GM23248 (cell line): ENCODE measurements around the gene CACNA1I. TPM values are rescaled to one million over a fixed set of nuclear protein-coding genes. Genes with fewer than 3 reads are reported as not detected.
A peak's percentile ranks its signal among the peaks of the same experiment; 100 is the strongest.

Source experiments
- DNase-seq: peaks from one replicate; pipeline ENCODE4 v3.0.0-alpha.2; 2015
- H2AFZ ChIP-seq: fragments of 200-600 bp; sonication (generic); 2 replicates; pipeline ENCODE4 v1.6.1; 2016; ENCODE audit warnings: antibody characterized with exemption
- H3F3A ChIP-seq: fragments of 200-600 bp; sonication (generic); 2 replicates; pipeline ENCODE4 v1.6.1; 2016; ENCODE audit warnings: mild to moderate bottlenecking, antibody characterized with exemption, mixed run types; ENCODE audit not compliant: insufficient read depth
- H3K27ac ChIP-seq: fragments of 200-600 bp; sonication (generic); 2 replicates; pipeline ENCODE4 v1.5.1; 2016; ENCODE audit warnings: mild to moderate bottlenecking
- H3K27me3 ChIP-seq: fragments of 200-600 bp; sonication (generic); replicated peaks from 2 replicates; pipeline ENCODE4 v1.6.1; 2016; ENCODE audit warnings: mild to moderate bottlenecking; ENCODE audit not compliant: insufficient read depth
- H3K36me3 ChIP-seq: fragments of 200-600 bp; sonication (generic); 2 replicates; pipeline ENCODE4 v1.6.1; 2016; ENCODE audit warnings: low read depth, mild to moderate bottlenecking
- H3K4me1 ChIP-seq: fragments of 200-600 bp; sonication (generic); 2 replicates; pipeline ENCODE4 v1.6.1; 2016; ENCODE audit warnings: mild to moderate bottlenecking; ENCODE audit not compliant: insufficient read depth
- H3K4me2 ChIP-seq: fragments of 200-600 bp; sonication (generic); one replicate; pipeline ENCODE4 v1.6.1; 2016; ENCODE audit warnings: mild to moderate bottlenecking; ENCODE audit not compliant: unreplicated experiment
- H3K4me3 ChIP-seq: fragments of 200-600 bp; sonication (generic); 2 replicates; pipeline ENCODE4 v1.5.1; 2016; ENCODE audit warnings: mild to moderate bottlenecking
- H3K79me2 ChIP-seq: fragments of 200-600 bp; sonication (generic); 2 replicates; pipeline ENCODE4 v1.6.1; 2016; ENCODE audit warnings: mild to moderate bottlenecking; ENCODE audit not compliant: insufficient read depth
- H3K9ac ChIP-seq: fragments of 200-600 bp; sonication (generic); 2 replicates; pipeline ENCODE4 v1.6.1; 2016; ENCODE audit warnings: mild to moderate bottlenecking
- H3K9me2 ChIP-seq: fragments of 200-600 bp; sonication (generic); 2 replicates; pipeline ENCODE4 v1.6.1; 2016; ENCODE audit warnings: mixed run types, mild to moderate bottlenecking, moderate library complexity; ENCODE audit not compliant: insufficient read depth
- H3K9me3 ChIP-seq: fragments of 200-600 bp; sonication (generic); one replicate; pipeline ENCODE4 v1.6.1; 2017; ENCODE audit warnings: low read depth
- H4K20me1 ChIP-seq: fragments of 200-600 bp; sonication (generic); 2 replicates; pipeline ENCODE4 v1.6.0; 2016; ENCODE audit not compliant: insufficient read depth
- EZH2 ChIP-seq: fragments of 200-600 bp; sonication (generic); IDR thresholded peaks from 2 replicates; pipeline ENCODE4 v1.6.1; 2018; ENCODE audit warnings: antibody characterized with exemption, mild to moderate bottlenecking; ENCODE audit not compliant: insufficient read depth, poor library complexity, severe bottlenecking
- EZH2phosphoT487 ChIP-seq: fragments of 200-600 bp; sonication (generic); IDR thresholded peaks from 2 replicates; pipeline ENCODE4 v1.6.1; 2018; ENCODE audit warnings: antibody characterized with exemption, moderate library complexity, mild to moderate bottlenecking, low read depth; ENCODE audit not compliant: insufficient read depth
- WGBS, 2 experiments: methylation state at CpG; one replicate each; pipeline ENCODE4 v1.1.6; 2015 to 2017; ENCODE audit warnings: low lambda C conversion rate in 2 of 2, low coverage in 1 of 2; ENCODE audit errors: missing lambda C conversion rate in 2 of 2; 5-methylcytosine and 5-hydroxymethylcytosine counted together
- in situ Hi-C: fragments of 300-500 bp; cut with MboI; formaldehyde crosslinking; loops from 2 replicates; pipeline ENCODE4 v1.15.0; 2020
- polyA plus RNA-seq: library from polyadenylated mRNA; unstranded; fragments of >200 nt; fragmentation: Nextera tagmentation; extraction: Ambion mirVana; gene quantifications from 2 replicates; pipeline ENCODE4 v1.2.1, GENCODE V29; 2016
- total RNA-seq: library from RNA; depleted of rRNA; stranded (reverse); fragments of >200 nt; shearing (Covaris generic); gene quantifications from 2 replicates; pipeline ENCODE4 v1.2.3, GENCODE V29; 2014

The CACNA1I gene
- total and polyA plus RNA-seq, 2 experiments from 2014 or later: not detected

DNA sequence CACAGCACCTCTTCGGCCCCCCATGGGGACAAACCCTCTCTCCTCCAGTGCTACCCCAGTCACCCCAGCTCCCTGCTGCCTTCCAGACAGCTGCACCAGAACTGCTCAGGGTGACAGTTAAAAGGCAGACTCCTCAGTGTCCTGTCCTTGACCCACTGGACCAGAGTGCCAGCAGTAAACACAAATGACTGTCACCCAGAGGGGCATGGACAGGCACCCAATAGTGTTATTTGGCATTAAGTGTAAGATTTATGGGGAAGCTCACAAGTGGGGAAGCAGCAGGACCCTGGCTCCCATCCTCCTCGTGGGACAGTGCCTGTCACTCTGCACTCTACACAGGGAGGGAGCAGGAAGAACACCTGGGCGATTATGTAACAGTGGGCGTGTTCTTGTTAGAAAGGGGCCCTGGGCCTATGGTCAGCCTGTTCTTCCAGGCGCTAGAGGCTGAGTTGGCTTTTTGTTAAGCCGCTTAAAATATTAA lies 43.0 kb upstream of the CACNA1I start:
- Histone ChIP-seq H3K9ac (no peak overlapping the region), H3K9me3 (no peaks in the 10 kb centered on the region), H4K20me1 (peaks cover 5% of the 10 kb centered on the region; the same call in 1 of the 2 replicates), H2AFZ (no peak overlapping the region), H3K27ac (no peak overlapping the region), H3K4me3 (no peak overlapping the region), H3K36me3 (peaks cover 3% of the 10 kb centered on the region; the same call in 1 of the 2 replicates), H3K79me2 (peaks cover 49% of the 10 kb centered on the region), H3K9me2 (no peaks in the 10 kb centered on the region), H3K4me2 (no peak overlapping the region), H3K4me1 (peaks cover 21% of the 10 kb centered on the region), H3K27me3 (no peaks in the 10 kb centered on the region), H3F3A (peaks cover 31% of the 10 kb centered on the region)
- in situ Hi-C loops: no loop called here
- WGBS, 2 experiments: 47 to 48% methylated on average over 6 of the region's 6 CpGs
- TF ChIP-seq EZH2phosphoT487 (no peak), EZH2 (no peak)
- DNase-seq: no peak

DNA sequence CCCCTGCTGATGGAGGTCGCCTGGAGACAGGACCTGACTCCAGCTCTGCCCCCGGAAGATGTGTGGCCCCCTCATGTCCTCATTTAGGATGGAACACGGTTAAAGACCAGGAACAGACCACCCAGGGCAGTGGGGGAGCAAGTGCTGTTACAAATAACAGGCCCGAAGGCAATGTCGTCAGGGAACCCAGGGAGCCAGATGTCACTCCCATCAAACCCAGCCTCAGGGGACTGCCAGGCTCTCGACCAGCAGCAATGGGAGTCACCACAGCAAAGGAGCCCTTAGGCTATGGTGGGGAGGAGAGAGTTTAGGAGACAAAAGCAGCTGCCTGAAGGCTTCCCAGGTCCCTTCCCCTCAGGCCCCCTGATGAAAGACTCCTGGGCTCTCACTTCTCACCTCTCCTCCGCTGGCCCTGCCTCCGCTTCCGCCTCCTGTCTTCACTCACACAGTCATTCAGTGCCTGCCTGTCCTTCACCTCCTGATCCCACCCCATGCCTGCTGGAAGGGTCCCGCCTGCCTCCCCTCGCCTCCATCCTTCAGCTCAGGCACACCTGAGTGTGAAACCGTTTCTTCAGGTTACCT lies 42.4 kb upstream of the CACNA1I start:
- Histone ChIP-seq H3F3A (peaks cover 26% of the 10 kb centered on the region), H3K79me2 (peaks cover 44% of the 10 kb centered on the region), H3K4me3 (no peak overlapping the region), H3K9me3 (no peaks in the 10 kb centered on the region), H3K9me2 (no peaks in the 10 kb centered on the region), H4K20me1 (peaks cover 1% of the 10 kb centered on the region; the same call in 1 of the 2 replicates), H3K36me3 (peaks cover 3% of the 10 kb centered on the region; the same call in 1 of the 2 replicates), H3K27ac (no peak overlapping the region), H2AFZ (no peak overlapping the region), H3K4me1 (peaks cover 17% of the 10 kb centered on the region), H3K4me2 (no peak overlapping the region), H3K27me3 (no peaks in the 10 kb centered on the region), H3K9ac (no peak overlapping the region)
- TF ChIP-seq EZH2phosphoT487: no peak
- no peak for TF ChIP-seq EZH2
- no peak for DNase-seq
- 61 to 63% methylated on average over 12 of the region's 12 CpGs for WGBS, 2 experiments
- in situ Hi-C loops: no loop called here

DNA sequence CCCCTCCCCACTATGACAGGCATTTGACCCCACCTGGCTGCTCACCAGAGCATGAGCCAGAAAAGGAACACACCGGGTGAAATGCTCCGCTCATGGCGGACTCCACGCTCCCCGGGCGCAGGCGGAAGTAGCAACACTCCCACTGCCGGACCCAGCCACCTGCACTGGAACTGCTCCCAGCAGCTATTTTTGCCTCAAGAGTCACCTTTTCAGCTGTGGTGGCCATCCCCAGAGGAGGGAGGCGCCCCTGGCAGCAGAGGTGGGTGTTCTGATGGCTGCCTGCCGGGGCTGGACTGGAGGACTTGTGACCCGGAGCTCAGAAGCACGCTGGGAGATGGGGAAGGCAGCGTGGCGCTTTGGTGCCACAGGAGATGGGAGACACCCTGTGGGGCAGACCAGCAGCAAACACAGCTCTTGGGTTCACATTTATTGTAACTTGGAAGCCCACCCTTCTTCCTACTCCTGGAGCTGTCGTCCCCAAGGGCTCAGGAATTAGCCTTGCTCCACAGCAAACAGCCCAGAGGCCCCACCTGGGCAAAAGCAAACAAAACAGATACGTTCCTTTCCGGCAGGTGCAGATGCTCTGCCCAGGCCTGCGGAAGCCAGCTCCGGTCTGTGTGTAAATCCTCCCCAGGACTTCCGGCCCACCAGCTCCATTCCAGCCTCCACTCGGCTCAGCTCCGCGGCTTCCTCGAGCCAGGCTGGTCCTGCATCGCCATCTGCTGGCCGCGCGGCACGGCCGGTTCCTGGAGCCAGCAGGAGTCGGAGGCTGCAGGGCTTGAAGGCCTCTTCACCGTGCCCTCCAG lies 41.7 kb upstream of the CACNA1I start:
- Histone ChIP-seq H2AFZ (no peak overlapping the region), H3F3A (peaks cover 26% of the 10 kb centered on the region), H3K9me2 (no peaks in the 10 kb centered on the region), H3K9ac (no peak overlapping the region), H3K9me3 (no peaks in the 10 kb centered on the region), H3K36me3 (0 out of 2 replicates have a peak, but pooled peaks cover 3% of the 10 kb centered on the region), H4K20me1 (no peaks in the 10 kb centered on the region), H3K4me1 (peaks cover 15% of the 10 kb centered on the region), H3K27ac (no peak overlapping the region), H3K4me3 (no peak overlapping the region), H3K27me3 (no peaks in the 10 kb centered on the region), H3K4me2 (peak overlapping the region; percentile 7), H3K79me2 (peaks cover 40% of the 10 kb centered on the region)
- no peak for TF ChIP-seq EZH2phosphoT487
- no peak for TF ChIP-seq EZH2
- DNase-seq: peak; percentile 95
- 33 to 34% methylated on average over 32 of the region's 32 CpGs for WGBS, 2 experiments
- in situ Hi-C loops: no loop called here

DNA sequence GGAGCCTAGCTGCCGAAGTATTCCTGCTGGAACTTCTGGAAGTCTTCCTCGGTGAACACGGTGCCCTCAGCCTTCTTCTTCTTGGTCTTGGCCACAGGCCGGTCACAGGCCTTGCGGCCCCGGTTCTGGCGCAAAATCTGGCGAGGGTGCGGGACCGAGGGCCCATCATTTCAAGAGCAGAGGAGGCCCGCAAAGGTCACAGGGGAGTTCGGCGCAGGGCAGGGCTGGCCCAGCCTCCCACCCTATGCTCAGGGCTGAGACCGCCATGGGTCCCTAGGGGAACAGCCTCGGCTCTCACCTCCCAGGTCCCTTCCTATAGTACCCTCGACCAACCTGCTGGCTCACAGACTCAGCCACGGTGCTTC lies 41.1 kb upstream of the CACNA1I start:
- TF ChIP-seq EZH2: no peak
- no peak for TF ChIP-seq EZH2phosphoT487
- Histone ChIP-seq H3K27ac (no peak overlapping the region), H3K36me3 (0 out of 2 replicates have a peak, but pooled peaks cover 3% of the 10 kb centered on the region), H3K79me2 (peaks cover 40% of the 10 kb centered on the region), H3K9me2 (no peaks in the 10 kb centered on the region), H3K9ac (no peak overlapping the region), H3F3A (peaks cover 22% of the 10 kb centered on the region), H3K4me3 (no peak overlapping the region), H3K9me3 (no peaks in the 10 kb centered on the region), H3K27me3 (no peaks in the 10 kb centered on the region), H3K4me2 (no peak overlapping the region), H4K20me1 (no peaks in the 10 kb centered on the region), H3K4me1 (peaks cover 15% of the 10 kb centered on the region), H2AFZ (no peak overlapping the region)
- 45 to 56% methylated on average over 16 to 17 of the region's 17 CpGs for WGBS, 2 experiments
- in situ Hi-C loops: no loop called here
- no peak for DNase-seq
